ENCODE results near the gene TNRC6A.
A peak's percentile ranks its signal among the peaks of the same experiment; 100 is the strongest.
"Not testable (repeated sequence)": the region's sequence is repeated elsewhere in the genome, so short reads cannot be mapped to it uniquely, and the experiment has no call there.

Gene TNRC6A

GRCh38 chr16:24805484-24805883 is 76.0 kb downstream of the TNRC6A start:
- no peak overlapping the region for H3K4me3 Mint-ChIP-seq
- peaks cover 70% of the 10 kb centered on the region for H3K36me3 Mint-ChIP-seq
- no peaks in the 10 kb centered on the region for H3K27me3 Mint-ChIP-seq
- no peaks in the 10 kb centered on the region for H3K4me1 Mint-ChIP-seq
- no peak overlapping the region for H3K27ac Mint-ChIP-seq
- no peak for ATAC-seq
- no peaks in the 10 kb centered on the region for H3K9me3 Mint-ChIP-seq

GRCh38 chr16:24807301-24807700 is 77.8 kb downstream of the TNRC6A start:
- Mint-ChIP-seq H3K9me3 (no peaks in the 10 kb centered on the region), H3K27ac (peak overlapping the region; percentile 41), H3K27me3 (no peaks in the 10 kb centered on the region), H3K4me1 (no peaks in the 10 kb centered on the region), H3K4me3 (no peak overlapping the region), H3K36me3 (peaks cover 64% of the 10 kb centered on the region)
- no peak for ATAC-seq

- Mint-ChIP-seq H3K9me3 (no peaks in the 10 kb centered on the region), H3K27me3 (no peaks in the 10 kb centered on the region), H3K4me1 (no peaks in the 10 kb centered on the region), H3K36me3 (peaks cover 54% of the 10 kb centered on the region), H3K4me3 (no peak overlapping the region), H3K27ac (peak overlapping the region; percentile 6)
- no peak for ATAC-seq
These were observed 81.7 kb downstream of the TNRC6A start for GRCh38 chr16:24810951-24811843.

GRCh38 chr16:24812813-24813212 is 83.4 kb downstream of the TNRC6A start:
- peaks cover 48% of the 10 kb centered on the region for H3K36me3 Mint-ChIP-seq
- H3K4me1 Mint-ChIP-seq, H3K9me3 Mint-ChIP-seq, ATAC-seq, H3K4me3 Mint-ChIP-seq, H3K27me3 Mint-ChIP-seq, H3K27ac Mint-ChIP-seq: not testable (repeated sequence)

GRCh38 chr16:24815021-24815420 is 85.6 kb downstream of the TNRC6A start:
- Mint-ChIP-seq H3K27ac (no peak overlapping the region), H3K4me3 (no peak overlapping the region), H3K27me3 (no peaks in the 10 kb centered on the region)

GRCh38 chr16:24816688-24817087 is 87.2 kb downstream of the TNRC6A start:
- Mint-ChIP-seq H3K36me3 (peaks cover 65% of the 10 kb centered on the region), H3K9me3 (no peaks in the 10 kb centered on the region), H3K4me1 (no peaks in the 10 kb centered on the region), H3K4me3 (no peak overlapping the region), H3K27me3 (no peaks in the 10 kb centered on the region), H3K27ac (no peak overlapping the region)
- ATAC-seq: no peak

More at GRCh38 chr16:24815021-24815420, 85.6 kb downstream of the TNRC6A start:
- no peaks in the 10 kb centered on the region for H3K4me1 Mint-ChIP-seq
- H3K9me3 Mint-ChIP-seq: no peaks in the 10 kb centered on the region
- H3K36me3 Mint-ChIP-seq: peaks cover 63% of the 10 kb centered on the region
- ATAC-seq: no peak

GRCh38 chr16:24819462-24820040 is 90.1 kb downstream of the TNRC6A start:
- ATAC-seq: no peak
- Mint-ChIP-seq H3K36me3 (peaks cover 83% of the 10 kb centered on the region), H3K4me1 (no peaks in the 10 kb centered on the region), H3K4me3 (no peak overlapping the region), H3K9me3 (no peaks in the 10 kb centered on the region), H3K27ac (peak overlapping the region; percentile 8), H3K27me3 (no peaks in the 10 kb centered on the region)

- ATAC-seq: no peak
- Mint-ChIP-seq H3K27ac (peak overlapping the region; percentile 8), H3K4me1 (no peaks in the 10 kb centered on the region), H3K36me3 (peaks cover 85% of the 10 kb centered on the region), H3K9me3 (no peaks in the 10 kb centered on the region), H3K4me3 (no peak overlapping the region), H3K27me3 (no peaks in the 10 kb centered on the region)
These were observed 91.1 kb downstream of the TNRC6A start for GRCh38 chr16:24820522-24820921.

GRCh38 chr16:24821129-24821528 is 91.7 kb downstream of the TNRC6A start:
- no peak overlapping the region for H3K27ac Mint-ChIP-seq
- no peaks in the 10 kb centered on the region for H3K9me3 Mint-ChIP-seq

GRCh38 chr16:24822542-24822941 is 93.1 kb downstream of the TNRC6A start:
- no peaks in the 10 kb centered on the region for H3K4me1 Mint-ChIP-seq
- H3K27me3 Mint-ChIP-seq: no peaks in the 10 kb centered on the region
- no peak overlapping the region for H3K4me3 Mint-ChIP-seq

More at GRCh38 chr16:24821129-24821528, 91.7 kb downstream of the TNRC6A start:
- Mint-ChIP-seq H3K4me3 (no peak overlapping the region), H3K36me3 (peaks cover 90% of the 10 kb centered on the region), H3K27me3 (no peaks in the 10 kb centered on the region), H3K4me1 (no peaks in the 10 kb centered on the region)
- ATAC-seq: no peak

GRCh38 chr16:24822974-24823373 is 93.5 kb downstream of the TNRC6A start:
- Mint-ChIP-seq H3K4me3 (no peak overlapping the region), H3K27ac (no peak overlapping the region), H3K36me3 (peaks cover 94% of the 10 kb centered on the region), H3K4me1 (no peaks in the 10 kb centered on the region), H3K27me3 (no peaks in the 10 kb centered on the region), H3K9me3 (peaks cover 2% of the 10 kb centered on the region)
- ATAC-seq: no peak

More at GRCh38 chr16:24822542-24822941, 93.1 kb downstream of the TNRC6A start:
- Mint-ChIP-seq H3K27ac (no peak overlapping the region), H3K36me3 (peaks cover 97% of the 10 kb centered on the region), H3K9me3 (peaks cover 2% of the 10 kb centered on the region)
- no peak for ATAC-seq

GRCh38 chr16:24825696-24826095 is 96.2 kb downstream of the TNRC6A start:
- Mint-ChIP-seq H3K9me3 (peaks cover 2% of the 10 kb centered on the region), H3K36me3 (peaks cover 68% of the 10 kb centered on the region), H3K27ac (no peak overlapping the region), H3K4me3 (no peak overlapping the region), H3K27me3 (no peaks in the 10 kb centered on the region), H3K4me1 (no peaks in the 10 kb centered on the region)
- ATAC-seq: no peak

- no peak overlapping the region for H3K27ac Mint-ChIP-seq
- H3K4me3 Mint-ChIP-seq: no peak overlapping the region
- ATAC-seq: no peak
- no peaks in the 10 kb centered on the region for H3K27me3 Mint-ChIP-seq
- H3K4me1 Mint-ChIP-seq: no peaks in the 10 kb centered on the region
- H3K9me3 Mint-ChIP-seq: peaks cover 2% of the 10 kb centered on the region
- peaks cover 63% of the 10 kb centered on the region for H3K36me3 Mint-ChIP-seq
These were observed 96.7 kb downstream of the TNRC6A start for GRCh38 chr16:24826096-24826690.

GRCh38 chr16:24826817-24827566 is 97.5 kb downstream of the TNRC6A start:
- peaks cover 56% of the 10 kb centered on the region for H3K36me3 Mint-ChIP-seq
- H3K4me3 Mint-ChIP-seq: no peak overlapping the region
- no peaks in the 10 kb centered on the region for H3K27me3 Mint-ChIP-seq
- no peaks in the 10 kb centered on the region for H3K4me1 Mint-ChIP-seq
- no peak overlapping the region for H3K27ac Mint-ChIP-seq
- H3K9me3 Mint-ChIP-seq: peaks cover 2% of the 10 kb centered on the region
- no peak for ATAC-seq

- no peaks in the 10 kb centered on the region for H3K4me1 Mint-ChIP-seq
- H3K36me3 Mint-ChIP-seq: peaks cover 38% of the 10 kb centered on the region
These were observed 99.7 kb downstream of the TNRC6A start for GRCh38 chr16:24829153-24829552.

More at GRCh38 chr16:24829153-24829552, 99.7 kb downstream of the TNRC6A start:
- no peak overlapping the region for H3K27ac Mint-ChIP-seq
- peaks cover 2% of the 10 kb centered on the region for H3K9me3 Mint-ChIP-seq
- no peak for ATAC-seq
- no peak overlapping the region for H3K4me3 Mint-ChIP-seq
- H3K27me3 Mint-ChIP-seq: no peaks in the 10 kb centered on the region
